ENCODE data around the gene CRYBG1.

Gene CRYBG1

DNA sequence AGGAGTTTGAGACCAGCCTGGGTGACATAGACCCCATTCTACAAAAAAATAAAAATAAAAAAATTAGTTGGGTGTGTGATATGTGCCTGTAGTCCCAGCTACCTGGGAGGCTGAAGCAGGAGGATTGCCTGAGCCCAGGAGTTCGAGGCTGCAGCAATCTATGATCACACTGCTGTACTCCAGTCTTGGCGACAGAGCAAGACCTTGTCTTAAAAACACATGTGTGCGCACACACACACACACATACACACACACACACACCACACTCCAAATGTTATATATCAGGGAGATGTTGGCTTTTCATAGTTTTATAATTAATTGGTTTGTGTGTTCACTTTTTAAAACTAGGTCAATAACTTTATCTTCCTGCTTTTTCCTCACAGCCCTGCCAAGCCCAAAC is 158.2 kb downstream of the CRYBG1 start:
- H3K27ac ChIP-seq = no peak overlapping the region
- TF ChIP-seq, protein P1, sequence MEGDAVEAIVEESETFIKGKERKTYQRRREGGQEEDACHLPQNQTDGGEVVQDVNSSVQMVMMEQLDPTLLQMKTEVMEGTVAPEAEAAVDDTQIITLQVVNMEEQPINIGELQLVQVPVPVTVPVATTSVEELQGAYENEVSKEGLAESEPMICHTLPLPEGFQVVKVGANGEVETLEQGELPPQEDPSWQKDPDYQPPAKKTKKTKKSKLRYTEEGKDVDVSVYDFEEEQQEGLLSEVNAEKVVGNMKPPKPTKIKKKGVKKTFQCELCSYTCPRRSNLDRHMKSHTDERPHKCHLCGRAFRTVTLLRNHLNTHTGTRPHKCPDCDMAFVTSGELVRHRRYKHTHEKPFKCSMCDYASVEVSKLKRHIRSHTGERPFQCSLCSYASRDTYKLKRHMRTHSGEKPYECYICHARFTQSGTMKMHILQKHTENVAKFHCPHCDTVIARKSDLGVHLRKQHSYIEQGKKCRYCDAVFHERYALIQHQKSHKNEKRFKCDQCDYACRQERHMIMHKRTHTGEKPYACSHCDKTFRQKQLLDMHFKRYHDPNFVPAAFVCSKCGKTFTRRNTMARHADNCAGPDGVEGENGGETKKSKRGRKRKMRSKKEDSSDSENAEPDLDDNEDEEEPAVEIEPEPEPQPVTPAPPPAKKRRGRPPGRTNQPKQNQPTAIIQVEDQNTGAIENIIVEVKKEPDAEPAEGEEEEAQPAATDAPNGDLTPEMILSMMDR (conservative IDR thresholded peaks at IDR 0.05) = no peak
- no peak for TF ChIP-seq ZFX (IDR thresholded peaks at IDR 0.05)

DNA sequence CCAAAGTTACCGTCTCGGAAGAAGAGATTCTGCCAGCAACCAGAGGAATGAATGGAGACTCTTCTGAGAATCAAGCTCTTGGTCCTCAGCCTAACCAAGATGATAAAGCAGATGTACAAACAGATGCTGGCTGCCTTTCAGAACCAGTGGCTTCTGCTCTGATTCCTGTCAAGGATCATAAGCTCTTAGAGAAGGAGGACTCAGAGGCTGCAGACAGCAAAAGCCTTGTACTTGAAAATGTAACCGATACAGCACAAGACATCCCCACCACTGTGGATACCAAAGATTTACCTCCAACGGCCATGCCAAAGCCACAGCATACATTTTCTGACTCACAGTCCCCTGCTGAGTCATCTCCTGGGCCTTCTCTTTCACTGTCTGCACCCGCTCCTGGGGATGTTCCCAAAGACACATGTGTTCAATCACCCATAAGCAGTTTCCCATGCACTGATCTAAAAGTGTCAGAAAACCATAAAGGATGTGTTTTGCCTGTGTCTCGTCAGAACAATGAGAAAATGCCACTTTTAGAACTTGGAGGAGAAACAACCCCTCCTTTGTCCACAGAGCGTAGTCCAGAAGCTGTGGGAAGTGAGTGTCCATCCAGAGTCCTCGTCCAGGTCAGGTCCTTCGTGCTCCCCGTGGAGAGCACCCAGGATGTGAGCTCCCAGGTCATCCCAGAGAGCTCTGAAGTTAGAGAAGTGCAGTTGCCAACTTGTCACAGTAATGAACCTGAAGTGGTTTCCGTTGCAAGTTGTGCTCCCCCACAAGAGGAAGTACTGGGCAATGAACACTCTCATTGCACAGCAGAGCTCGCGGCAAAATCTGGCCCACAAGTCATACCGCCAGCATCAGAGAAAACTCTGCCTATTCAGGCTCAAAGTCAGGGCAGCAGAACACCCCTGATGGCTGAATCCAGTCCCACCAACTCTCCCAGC is 159.2 kb downstream of the CRYBG1 start:
- TF ChIP-seq, protein P1 (conservative IDR thresholded peaks at IDR 0.05) = no peak
- TF ChIP-seq ZFX (IDR thresholded peaks at IDR 0.05) = no peak
- H3K27ac ChIP-seq = no peak overlapping the region

DNA sequence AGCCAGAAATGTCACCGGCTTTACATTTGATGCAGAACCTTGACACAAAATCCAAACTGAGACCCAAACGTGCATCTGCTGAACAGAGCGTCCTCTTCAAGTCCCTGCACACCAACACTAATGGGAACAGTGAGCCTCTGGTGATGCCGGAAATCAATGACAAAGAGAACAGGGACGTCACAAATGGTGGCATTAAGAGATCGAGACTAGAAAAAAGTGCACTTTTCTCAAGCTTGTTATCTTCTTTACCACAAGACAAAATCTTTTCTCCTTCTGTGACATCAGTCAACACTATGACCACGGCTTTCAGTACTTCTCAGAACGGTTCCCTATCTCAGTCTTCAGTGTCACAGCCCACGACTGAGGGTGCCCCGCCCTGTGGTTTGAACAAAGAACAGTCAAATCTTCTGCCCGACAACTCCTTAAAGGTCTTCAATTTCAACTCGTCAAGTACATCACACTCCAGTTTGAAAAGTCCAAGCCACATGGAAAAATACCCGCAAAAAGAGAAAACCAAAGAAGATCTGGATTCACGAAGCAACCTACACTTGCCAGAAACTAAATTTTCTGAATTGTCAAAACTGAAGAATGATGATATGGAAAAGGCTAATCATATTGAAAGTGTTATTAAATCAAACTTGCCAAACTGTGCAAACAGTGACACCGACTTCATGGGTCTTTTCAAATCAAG is 160.3 kb downstream of the CRYBG1 start:
- no peak overlapping the region for H3K27ac ChIP-seq
- TF ChIP-seq ZFX (IDR thresholded peaks at IDR 0.05) = no peak
- TF ChIP-seq, protein P1 (conservative IDR thresholded peaks at IDR 0.05) = no peak

DNA sequence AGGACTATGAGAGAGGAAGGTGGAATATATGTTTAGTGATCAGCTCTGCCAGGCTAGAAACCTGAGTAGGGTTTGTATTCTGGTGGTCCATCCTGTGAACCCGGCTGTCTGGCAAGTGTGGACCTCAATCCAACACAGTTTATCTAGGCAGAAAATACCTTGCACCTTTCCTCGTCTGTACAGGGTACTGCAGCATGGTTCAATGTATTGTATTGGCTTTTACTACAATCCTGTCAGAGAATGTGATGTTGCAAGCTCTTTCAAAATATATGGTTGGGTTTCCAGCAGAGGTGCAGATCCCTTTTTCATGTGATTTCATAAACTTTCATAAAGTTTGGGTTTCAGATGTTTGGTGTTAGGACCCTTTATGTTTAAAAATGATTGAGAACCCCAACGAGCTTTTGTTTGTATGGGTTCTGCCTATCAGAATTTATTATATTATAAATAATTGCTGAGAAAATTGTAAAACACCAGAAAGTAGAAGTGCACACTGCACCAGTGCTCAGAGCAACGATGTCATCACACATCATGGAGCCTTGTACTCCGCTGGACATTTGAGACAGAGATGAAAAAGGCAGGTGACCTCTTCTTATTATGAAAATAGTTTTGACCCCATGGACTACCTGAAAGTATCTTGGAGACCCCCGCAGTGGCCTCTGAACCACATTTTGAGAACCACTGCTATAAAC is 162.2 kb downstream of the CRYBG1 start:
- no peak overlapping the region for H3K27ac ChIP-seq
- TF ChIP-seq ZFX (IDR thresholded peaks at IDR 0.05) = no peak
- TF ChIP-seq, protein P1 (conservative IDR thresholded peaks at IDR 0.05) = no peak

DNA sequence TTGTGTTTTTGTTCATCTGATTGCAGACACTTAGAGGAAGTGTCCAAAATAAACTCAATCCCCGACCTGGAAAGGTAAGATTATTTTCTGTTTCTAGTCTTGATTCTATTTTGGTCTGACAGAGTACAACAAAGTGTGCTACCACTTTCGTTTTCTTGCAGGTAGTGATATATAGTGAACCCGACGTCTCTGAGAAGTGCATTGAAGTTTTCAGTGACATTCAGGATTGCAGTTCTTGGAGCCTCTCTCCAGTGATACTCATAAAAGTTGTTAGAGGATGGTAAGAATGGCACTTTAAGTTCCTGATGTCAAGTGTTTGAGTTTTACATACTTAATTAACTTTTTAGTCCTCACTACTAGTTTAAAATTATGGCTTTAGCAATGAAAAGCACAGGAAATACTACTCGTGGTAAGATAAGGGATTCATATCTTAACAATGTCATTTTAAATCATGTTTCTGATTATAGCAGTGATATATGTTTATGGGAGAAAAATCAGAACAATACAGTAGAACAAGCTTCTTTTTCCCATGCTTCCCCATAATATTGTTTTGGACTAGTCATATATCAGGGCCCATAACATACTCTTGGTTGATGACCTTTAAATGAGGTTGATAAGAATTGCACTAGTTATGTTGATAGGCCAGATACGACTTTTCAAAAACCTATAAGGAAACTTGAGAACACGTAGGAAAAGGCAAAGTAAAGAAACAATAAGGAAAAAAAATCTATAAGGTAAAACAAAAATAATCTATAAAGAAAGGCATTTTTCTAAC is 164.8 kb downstream of the CRYBG1 start:
- no peak overlapping the region for H3K27ac ChIP-seq

DNA sequence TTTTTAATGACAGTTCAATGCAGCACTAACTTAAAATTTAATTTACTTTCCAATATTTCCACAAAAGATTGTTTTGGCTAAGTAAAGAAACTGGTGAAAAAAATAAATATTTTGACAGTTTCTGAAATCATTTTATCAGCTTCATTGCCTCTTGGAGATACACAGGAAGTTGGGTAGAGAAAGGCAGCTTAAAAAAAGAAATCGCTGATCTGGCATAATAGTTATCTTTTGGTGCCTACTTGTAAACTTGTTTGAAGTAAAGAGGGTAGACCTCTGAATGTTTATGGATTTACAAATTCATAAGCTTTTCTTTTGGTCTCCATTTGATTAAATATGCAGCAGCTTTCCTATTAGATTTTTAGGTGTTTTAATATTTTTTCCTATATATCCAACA is 165.4 kb downstream of the CRYBG1 start:
- no peak overlapping the region for H3K27ac ChIP-seq
- TF ChIP-seq, protein P1 (conservative IDR thresholded peaks at IDR 0.05) = no peak
- TF ChIP-seq ZFX (IDR thresholded peaks at IDR 0.05) = no peak

More for the DNA sequence above, 164.8 kb downstream of the CRYBG1 start:
- TF ChIP-seq ZFX (IDR thresholded peaks at IDR 0.05) = no peak
- TF ChIP-seq, protein P1 (conservative IDR thresholded peaks at IDR 0.05) = no peak
